GM21526 (cell line): ENCODE results near the gene SLC38A8.

Experiments used
- ATAC-seq: cut with Tn5 transposase; IDR thresholded peaks from one replicate; pipeline ENCODE4 v1.9.1; 2021; ENCODE audit warnings: moderate library complexity; ENCODE audit not compliant: unreplicated experiment, low FRiP score

SLC38A8 gene

GRCh38 chr16:84003038-84003437 is 39.6 kb downstream of the SLC38A8 start:
- no peak for ATAC-seq

DNA sequence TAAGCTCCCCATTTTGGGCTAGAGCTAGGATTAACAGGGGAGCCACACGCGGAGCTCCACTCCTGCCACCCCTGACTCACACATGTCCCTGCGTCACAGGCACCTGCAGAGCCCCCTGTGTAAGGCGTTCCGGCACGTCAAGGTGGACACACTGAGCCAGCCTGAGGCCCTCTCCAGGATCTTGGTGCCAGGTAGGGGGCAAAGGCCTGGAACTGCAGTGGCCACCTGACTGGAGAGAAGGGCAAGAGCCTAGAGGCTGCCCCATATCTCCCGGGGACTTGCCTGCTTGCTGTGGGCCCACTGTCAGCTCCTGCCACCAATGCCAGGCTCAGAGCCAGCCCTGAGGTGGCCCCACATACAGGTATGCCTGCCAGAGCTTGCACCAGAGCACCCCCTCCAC is 40.9 kb downstream of the SLC38A8 start:
- no peak for ATAC-seq

DNA sequence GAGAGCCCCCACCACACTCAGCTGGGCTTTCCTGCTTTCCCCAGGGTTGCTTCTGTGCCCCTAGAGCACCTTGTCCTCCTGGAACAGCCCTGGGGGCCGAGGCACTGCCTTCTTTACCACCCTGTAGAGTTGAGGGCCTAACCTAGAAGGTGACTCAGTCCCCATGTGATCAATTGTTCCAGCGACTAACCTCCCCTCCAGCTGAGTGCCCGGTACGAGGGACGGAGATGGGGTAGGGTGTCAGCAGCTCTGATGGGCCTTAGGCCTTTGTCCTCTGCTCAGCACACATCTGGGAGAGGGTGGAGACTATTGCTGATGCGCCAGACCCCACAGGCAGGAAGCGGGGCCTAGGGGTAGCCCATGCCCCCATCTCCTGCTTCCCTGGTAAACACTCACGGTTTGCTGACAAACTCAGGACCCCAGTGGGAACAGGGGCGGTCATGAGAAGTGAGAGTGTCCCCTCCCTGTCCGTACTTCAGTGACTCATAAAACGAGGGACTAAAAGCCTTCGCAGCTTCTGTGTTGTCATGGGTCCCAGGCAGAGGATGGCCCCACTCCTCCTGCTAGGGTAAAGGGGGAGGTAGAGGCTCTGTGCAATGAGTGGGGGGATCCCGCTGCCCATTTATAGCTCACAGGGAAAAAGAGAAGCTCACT is 41.5 kb downstream of the SLC38A8 start:
- ATAC-seq: no peak

DNA sequence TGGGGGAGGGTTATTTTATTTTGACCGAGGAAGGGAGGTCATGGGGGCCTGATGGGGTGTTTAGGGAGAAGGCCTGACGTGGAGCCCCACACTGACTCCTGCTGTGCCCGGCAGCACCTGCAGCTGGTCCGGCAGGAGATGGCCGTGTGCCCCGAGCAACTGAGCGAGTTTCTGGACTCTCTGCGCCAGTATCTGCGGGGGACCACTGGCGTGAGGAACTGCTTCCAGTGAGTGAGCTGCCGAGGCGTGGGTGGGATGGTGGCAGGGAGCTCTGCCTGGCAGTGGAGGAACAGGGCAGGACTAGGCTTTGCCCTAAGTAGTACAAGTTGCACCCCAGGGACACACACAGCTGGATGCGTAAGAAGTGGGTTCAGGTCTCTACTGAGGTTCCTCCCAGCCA is 44.5 kb downstream of the SLC38A8 start:
- no peak for ATAC-seq

DNA sequence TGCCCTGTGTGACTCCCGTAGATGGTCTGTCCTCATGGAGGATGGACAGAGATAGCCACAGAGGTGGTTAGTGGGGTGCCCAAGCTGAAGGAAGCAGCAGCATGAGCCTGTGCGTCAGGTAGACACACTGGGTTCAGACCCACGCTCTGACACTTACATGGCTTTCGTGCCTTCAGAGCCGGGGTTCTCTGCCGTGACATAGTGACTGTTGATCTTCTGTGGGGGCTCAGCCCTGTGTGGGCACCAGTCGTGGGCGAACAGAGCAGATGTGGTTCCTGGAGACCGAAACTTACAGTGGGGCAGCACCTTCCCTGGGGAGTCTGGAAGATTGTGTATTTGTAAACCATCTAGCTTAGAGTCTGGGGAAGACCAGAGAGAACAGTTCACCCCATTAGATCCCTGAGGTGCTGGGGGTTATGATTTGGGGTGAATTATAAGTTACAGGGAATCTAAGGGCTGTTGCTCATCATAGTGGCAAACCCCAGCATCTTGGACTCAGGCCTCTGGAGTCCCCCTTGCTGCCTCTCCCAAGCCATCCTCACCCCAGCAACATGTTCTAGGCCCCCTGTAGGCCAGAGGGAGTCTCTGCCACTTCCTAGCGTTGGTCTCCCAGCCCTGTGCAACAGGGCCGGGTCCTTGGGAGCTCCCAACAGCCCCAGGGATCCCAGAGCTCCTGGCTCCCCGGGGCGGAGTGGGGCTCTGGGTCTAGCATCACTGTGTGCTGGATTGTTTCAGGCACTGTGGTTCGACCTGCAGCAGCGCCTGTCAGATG is 45.9 kb downstream of the SLC38A8 start:
- no peak for ATAC-seq

DNA sequence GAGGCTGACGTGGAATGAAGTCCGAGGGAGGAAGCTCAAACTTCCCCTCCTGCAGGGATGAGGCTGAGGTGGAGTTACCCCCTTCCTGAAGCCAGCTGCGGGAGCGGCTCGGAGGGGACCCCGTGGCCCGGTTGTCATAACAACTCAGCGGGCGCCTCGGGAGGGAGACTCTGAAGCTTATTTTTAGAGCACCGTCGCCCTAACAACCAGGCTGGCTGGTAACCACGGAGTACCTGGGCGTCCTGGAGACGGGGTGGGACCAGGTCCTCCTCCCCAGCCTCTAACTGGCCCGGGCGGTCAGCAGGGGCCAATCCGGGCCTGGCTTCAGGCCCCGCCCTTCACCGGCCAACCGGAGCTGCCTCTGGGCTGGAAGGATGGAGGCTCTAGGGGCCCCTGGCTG is 46.8 kb downstream of the SLC38A8 start:
- no peak for ATAC-seq

- no peak for ATAC-seq
Measured at GRCh38 chr16:83994703-83995102, 47.9 kb downstream of the SLC38A8 start.

GRCh38 chr16:83994087-83994486 is 48.5 kb downstream of the SLC38A8 start:
- ATAC-seq: no peak

DNA sequence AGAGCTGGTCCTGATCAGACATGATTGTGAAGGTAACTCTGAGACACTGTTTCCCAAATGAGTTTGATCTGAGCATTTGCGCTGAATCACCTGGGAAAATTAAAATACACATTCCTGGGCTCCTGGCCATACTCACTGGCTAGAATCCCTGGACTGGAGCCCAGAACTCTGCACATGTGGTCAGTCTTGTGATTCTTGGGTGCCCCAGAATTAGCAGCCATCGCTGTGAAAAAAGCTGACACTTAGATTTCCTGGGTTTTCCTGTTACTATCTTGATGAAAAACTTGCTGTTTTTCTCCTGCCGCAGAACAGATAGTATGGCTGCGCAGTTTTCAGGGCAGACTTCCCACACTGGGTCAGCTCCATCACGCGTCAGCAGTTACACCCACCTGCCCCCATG is 50.0 kb downstream of the SLC38A8 start:
- ATAC-seq: no peak

- ATAC-seq: no peak
Measured at GRCh38 chr16:83990492-83990891, 52.1 kb downstream of the SLC38A8 start.

DNA sequence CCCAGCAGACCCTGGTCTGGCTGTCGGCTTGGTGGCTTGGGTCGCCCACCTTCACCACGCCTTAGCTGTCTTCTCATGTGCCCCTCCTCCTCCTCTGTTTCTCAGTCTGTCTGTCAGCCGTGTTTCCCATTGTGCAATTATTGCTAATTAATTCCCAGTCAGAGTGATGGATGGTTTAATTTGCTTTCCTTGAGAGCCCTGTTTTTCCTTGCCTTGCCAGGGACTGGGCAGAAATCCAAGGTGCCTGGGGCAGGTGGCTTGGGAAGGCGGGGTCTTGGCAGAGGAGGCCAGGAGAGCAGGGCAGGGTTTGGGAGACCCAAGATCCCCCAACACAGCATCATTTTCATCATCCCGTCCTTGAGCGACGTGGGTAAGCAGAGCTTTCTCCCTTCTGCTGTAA is 53.3 kb downstream of the SLC38A8 start:
- ATAC-seq: no peak

DNA sequence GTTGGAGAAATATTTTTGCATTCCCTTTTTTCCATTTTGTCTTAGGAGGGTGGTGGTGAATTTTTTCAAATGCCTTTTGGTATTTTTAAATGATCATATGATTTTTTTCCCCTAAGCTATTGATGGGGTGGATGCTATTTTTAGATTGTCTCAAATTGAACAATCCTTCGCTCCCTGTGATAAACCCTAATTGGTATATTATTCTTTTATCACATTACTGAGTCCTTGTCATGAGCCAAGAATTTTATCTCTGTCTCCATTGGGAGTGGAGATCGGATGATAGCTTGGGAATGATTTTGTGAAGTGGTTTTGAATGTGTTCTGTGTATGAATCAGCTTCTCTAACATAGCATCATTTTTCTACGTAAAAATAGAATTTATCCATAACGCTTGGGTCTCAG is 59.1 kb downstream of the SLC38A8 start:
- ATAC-seq: no peak

DNA sequence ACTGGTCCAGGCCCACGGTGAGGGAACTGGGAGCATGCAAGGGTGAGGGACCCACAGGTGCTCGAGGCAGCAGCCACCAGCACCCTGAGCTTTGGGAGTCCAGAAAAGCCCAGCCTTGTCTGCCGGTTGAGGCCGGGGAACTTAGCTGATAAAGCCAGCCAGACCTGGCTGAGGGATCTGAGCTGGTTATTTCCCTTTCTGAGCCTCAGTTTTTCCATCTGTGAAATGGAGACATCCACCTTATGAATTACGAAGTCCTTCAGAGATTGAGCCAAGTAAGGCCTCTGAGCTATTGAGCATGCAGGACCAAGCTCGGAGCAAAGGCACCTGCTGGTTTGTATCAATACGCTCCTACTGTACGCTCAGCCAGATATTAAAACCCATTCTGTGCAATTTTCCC is 60.8 kb downstream of the SLC38A8 start:
- ATAC-seq: no peak

DNA sequence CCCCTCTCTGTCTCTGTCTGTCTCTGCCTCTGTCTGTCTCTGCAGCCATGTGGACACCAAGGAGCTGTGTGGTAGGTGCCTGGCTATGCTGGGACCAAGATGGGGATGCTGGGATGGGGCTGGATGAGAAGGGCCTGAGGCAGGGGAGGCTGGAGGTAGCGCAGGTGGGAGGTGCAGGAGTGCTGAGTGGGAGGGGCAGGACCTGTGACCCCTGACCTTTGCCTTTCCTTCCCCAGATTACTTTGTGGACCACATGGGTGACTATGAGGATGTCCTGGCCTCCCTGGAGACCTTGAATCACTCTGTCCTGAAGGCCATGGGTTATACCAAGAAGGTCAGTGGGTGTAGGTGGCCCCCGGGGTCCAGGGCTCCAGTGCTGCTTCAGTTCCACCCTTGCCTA is 61.8 kb downstream of the SLC38A8 start:
- no peak for ATAC-seq

- ATAC-seq: no peak
Measured at GRCh38 chr16:83979441-83979840, 63.2 kb downstream of the SLC38A8 start.

GRCh38 chr16:83978401-83978904 is 64.1 kb downstream of the SLC38A8 start:
- no peak for ATAC-seq

- ATAC-seq: no peak
Measured at GRCh38 chr16:83977056-83977815, 65.4 kb downstream of the SLC38A8 start.

DNA sequence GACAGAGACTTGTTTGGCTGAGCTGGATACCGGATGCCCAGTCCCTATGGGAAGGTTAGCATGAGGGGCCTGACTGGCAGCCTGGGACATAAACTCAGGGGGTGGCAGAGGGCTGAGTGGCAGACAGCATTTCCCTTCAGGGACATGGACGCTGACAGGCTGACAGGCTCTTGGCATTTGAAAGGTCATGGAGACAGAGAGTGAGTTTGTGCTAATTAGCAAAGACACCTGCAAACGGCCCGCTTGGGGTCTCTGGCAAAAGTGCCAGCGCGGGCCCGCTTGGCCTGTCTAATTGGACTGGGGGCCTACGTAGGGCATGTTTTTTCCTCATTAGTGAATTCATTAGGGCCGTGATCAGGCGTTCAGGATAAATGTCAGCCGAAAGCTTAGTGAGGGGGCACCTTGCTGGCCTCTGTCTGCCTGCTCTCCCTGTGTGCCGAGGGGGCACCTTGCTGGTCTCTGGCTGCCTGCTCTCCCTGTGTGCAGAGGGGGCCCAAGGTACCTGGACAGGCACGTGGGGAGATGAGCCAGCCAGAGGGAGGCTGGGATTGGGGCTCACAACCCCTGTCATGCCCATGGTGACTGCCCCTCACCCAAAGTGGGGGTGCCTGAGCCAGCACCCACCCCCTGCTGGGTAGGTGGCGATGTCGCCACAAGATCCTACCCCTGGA is 66.9 kb downstream of the SLC38A8 start:
- no peak for ATAC-seq

DNA sequence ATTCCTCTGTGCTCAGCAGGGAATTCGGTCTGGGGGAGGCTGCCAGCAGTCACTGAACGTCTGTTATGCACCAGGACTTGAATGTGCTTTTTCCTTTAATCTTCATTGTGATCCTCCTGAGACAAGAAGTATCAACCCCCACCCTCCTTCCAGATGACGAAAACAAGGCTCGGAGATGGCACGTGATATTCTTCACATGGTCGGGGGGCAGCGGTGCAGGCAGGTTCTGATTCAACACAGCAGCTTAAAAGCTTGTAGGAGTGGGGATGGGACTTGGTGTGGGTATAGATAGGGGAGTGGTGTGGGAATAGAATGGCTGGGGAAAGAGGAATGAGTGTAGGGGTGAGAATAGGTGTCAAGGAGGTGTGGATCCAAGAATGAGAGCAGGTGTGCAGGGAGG is 68.1 kb downstream of the SLC38A8 start:
- no peak for ATAC-seq

- no peak for ATAC-seq
Measured at GRCh38 chr16:83973581-83974385, 68.8 kb downstream of the SLC38A8 start.
